Measurements from ENCODE around the gene ZRANB2. TPM values are rescaled to one million over a fixed set of nuclear protein-coding genes. Genes with fewer than 3 reads are reported as not detected.

The ZRANB2 gene
- total RNA-seq, 1 experiment from 2014 or later, result 103 TPM

DNA sequence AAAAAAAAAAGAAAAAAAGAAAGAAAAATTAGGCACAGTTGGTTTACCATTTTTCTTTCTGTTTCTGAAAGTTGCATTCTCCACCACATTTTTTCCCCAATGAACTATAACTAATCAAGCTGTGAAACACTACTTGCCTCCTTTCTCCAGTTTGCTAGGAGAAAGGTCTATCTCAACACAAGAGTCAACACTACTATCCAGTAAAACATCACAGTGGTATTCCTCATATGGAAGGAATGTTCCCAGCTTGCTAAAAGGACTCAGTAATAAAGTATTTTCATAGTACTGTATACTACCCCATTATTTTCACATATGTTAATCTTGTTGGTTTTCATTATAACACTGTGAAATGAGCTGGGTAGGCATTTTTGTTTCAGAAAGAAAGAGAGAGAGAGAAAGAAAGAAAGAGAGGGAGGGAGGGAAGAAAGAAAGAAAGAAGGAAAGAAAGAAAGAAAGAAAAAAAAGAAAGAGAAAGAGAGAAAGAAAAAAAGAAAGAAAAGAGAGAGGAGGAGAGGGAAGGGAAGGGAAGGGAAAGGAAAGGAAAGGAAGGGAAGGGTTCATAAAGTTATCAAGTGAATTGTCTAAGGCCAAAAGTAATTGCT is 41.1 kb downstream of the ZRANB2 start:
- Histone ChIP-seq H3K79me1 (ENCODE audit: insufficient read depth, low read depth, low read length, poor library complexity, severe bottlenecking) (no peaks in the 10 kb centered on the region), H3T11ph (ENCODE audit: low read length) (no peak overlapping the region), H2AK5ac (ENCODE audit: insufficient read length, low read length) (no peak overlapping the region), H3K56ac (ENCODE audit: insufficient read length, low read depth, low read length) (no peak overlapping the region), H4K5ac (ENCODE audit: insufficient read length, low read depth, low read length) (no peak overlapping the region), H3K4me2 (ENCODE audit: insufficient read depth, insufficient read length, low read length) (no peak overlapping the region), H3K27ac (ENCODE audit: insufficient read length, low read depth, low read length) (no peak overlapping the region), H2BK12ac (ENCODE audit: insufficient read length, low read depth, low read length) (no peak overlapping the region), H3K23me2 (ENCODE audit: insufficient read length, low read depth, low read length, poor library complexity, severe bottlenecking) (no peaks in the 10 kb centered on the region), H2BK15ac (ENCODE audit: low read depth, low read length) (no peak overlapping the region), H2AFZ (ENCODE audit: low read length) (no peak overlapping the region), H3K18ac (ENCODE audit: insufficient read length, low read depth, low read length) (no peak overlapping the region), H3K9me3 (ENCODE audit: control insufficient read depth, low read depth, low read length) (no peaks in the 10 kb centered on the region), H3K4ac (ENCODE audit: low read depth, low read length) (no peak overlapping the region), H3K4me1 (ENCODE audit: insufficient read depth, low read length) (no peaks in the 10 kb centered on the region), H3K79me2 (ENCODE audit: insufficient read depth, low read length) (no peaks in the 10 kb centered on the region), H2BK20ac (ENCODE audit: low read depth, low read length, poor library complexity, severe bottlenecking) (no peak overlapping the region), H4K20me1 (ENCODE audit: control insufficient read depth, insufficient read depth, insufficient read length) (no peaks in the 10 kb centered on the region), H3K27me3 (ENCODE audit: insufficient read depth, low read length) (no peaks in the 10 kb centered on the region), H2BK120ac (ENCODE audit: low read depth, low read length, poor library complexity, severe bottlenecking) (no peak overlapping the region), H4K8ac (replicated peaks; ENCODE audit: insufficient read length, low read depth, low read length) (no peak overlapping the region), H4K91ac (ENCODE audit: insufficient read length, low read depth, low read length) (no peak overlapping the region), H3K14ac (ENCODE audit: insufficient read depth, low read length) (no peak overlapping the region), H2BK5ac (ENCODE audit: insufficient read length, low read length) (no peak overlapping the region), H3K23ac (ENCODE audit: insufficient read length, low read depth, low read length) (no peak overlapping the region), H3K9ac (ENCODE audit: extremely low read depth, insufficient read length, low read length) (no peak overlapping the region)
- Mint-ChIP-seq H3K27me3 (ENCODE audit: low read depth) (peaks cover 2% of the 10 kb centered on the region), H3K36me3 (ENCODE audit: insufficient read depth in 1 of 3, low read depth in 3 of 3) (no peaks in the 10 kb centered on the region), H3K4me3 (no peak overlapping the region), H3K4me1 (no peaks in the 10 kb centered on the region), H3K9me3 (no peaks in the 10 kb centered on the region), H3K27ac (no peak overlapping the region)
- no peak for DNase-seq
- TF ChIP-seq, protein P1, sequence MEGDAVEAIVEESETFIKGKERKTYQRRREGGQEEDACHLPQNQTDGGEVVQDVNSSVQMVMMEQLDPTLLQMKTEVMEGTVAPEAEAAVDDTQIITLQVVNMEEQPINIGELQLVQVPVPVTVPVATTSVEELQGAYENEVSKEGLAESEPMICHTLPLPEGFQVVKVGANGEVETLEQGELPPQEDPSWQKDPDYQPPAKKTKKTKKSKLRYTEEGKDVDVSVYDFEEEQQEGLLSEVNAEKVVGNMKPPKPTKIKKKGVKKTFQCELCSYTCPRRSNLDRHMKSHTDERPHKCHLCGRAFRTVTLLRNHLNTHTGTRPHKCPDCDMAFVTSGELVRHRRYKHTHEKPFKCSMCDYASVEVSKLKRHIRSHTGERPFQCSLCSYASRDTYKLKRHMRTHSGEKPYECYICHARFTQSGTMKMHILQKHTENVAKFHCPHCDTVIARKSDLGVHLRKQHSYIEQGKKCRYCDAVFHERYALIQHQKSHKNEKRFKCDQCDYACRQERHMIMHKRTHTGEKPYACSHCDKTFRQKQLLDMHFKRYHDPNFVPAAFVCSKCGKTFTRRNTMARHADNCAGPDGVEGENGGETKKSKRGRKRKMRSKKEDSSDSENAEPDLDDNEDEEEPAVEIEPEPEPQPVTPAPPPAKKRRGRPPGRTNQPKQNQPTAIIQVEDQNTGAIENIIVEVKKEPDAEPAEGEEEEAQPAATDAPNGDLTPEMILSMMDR (conservative IDR thresholded peaks at IDR 0.05), result no peak
